Common myeloid progenitor, CD34-positive (primary cell): ENCODE results near the gene DBNDD1.

ENCODE experiments used
- CTCF ChIA-PET: fragments of 350-600 bp; sonication (Branson Sonifier 250); formaldehyde crosslinking; loops from one replicate; lab custom pipeline; 2021; ENCODE audit warnings: antibody characterized with exemption; lab: Charles Lee
- POLR2A ChIA-PET: fragments of 350-600 bp; sonication (Branson Sonifier 250); formaldehyde crosslinking; loops from one replicate; lab custom pipeline; 2021; ENCODE audit warnings: antibody characterized with exemption; lab: Charles Lee
- DNase-seq, 3 donors: peaks; one replicate each; pipeline versions ENCODE4 v3.0.0 to v3.0.0-alpha.2; 2013
- H3K27ac ChIP-seq, 2 experiments: 1 replicate in 1 of 2; 2 replicates in 1 of 2; pipeline ENCODE4 v1.7.0; 2013; ENCODE audit warnings: inconsistent platforms in 2 of 2, low read length in 2 of 2, mild to moderate bottlenecking in 2 of 2, low read depth in 1 of 2, moderate library complexity in 1 of 2; ENCODE audit not compliant: severe bottlenecking in 2 of 2, insufficient read depth in 1 of 2, poor library complexity in 1 of 2
- H3K27me3 ChIP-seq, 5 experiments: replicated peaks in 2 of 5; 1 replicate in 3 of 5; 2 replicates in 2 of 5; pipeline versions ENCODE4 v1.6.1 to v1.7.0; 2013; ENCODE audit warnings: low read length in 4 of 5, mild to moderate bottlenecking in 2 of 5, moderate library complexity in 2 of 5, inconsistent platforms in 1 of 5; ENCODE audit not compliant: insufficient read depth in 5 of 5, control insufficient read depth in 4 of 5
- H3K36me3 ChIP-seq, 4 experiments: 1 replicate in 2 of 4; 2 replicates in 2 of 4; pipeline versions ENCODE4 v1.6.1 to v1.7.0; 2013; ENCODE audit warnings: low read length in 3 of 4, control low read depth in 1 of 4, mild to moderate bottlenecking in 1 of 4; ENCODE audit not compliant: control insufficient read depth in 4 of 4, insufficient read depth in 4 of 4
- H3K4me1 ChIP-seq, 4 experiments: 1 replicate in 3 of 4; 2 replicates in 1 of 4; pipeline versions ENCODE4 v1.6.1 to v1.7.1; 2013; ENCODE audit warnings: low read length in 3 of 4, mild to moderate bottlenecking in 3 of 4, control low read depth in 1 of 4, inconsistent platforms in 1 of 4, moderate library complexity in 1 of 4; ENCODE audit not compliant: control insufficient read depth in 4 of 4, insufficient read depth in 4 of 4; ENCODE audit errors: control extremely low read depth in 1 of 4
- H3K4me3 ChIP-seq, 7 experiments: 1 replicate in 4 of 7; 2 replicates in 3 of 7; pipeline versions ENCODE4 v1.5.1 to v1.7.0; 2013; ENCODE audit warnings: mild to moderate bottlenecking in 7 of 7, low read length in 6 of 7, moderate library complexity in 6 of 7, inconsistent platforms in 2 of 7, low read depth in 2 of 7, control low read depth in 1 of 7; ENCODE audit not compliant: insufficient read depth in 4 of 7, control insufficient read depth in 1 of 7; ENCODE audit errors: extremely low read depth in 1 of 7
- H3K9me3 ChIP-seq, 5 experiments: 1 replicate in 4 of 5; 2 replicates in 1 of 5; pipeline versions ENCODE4 v1.6.1 to v1.7.1; 2013; ENCODE audit warnings: low read length in 4 of 5, mild to moderate bottlenecking in 2 of 5, inconsistent platforms in 1 of 5, low read depth in 1 of 5, moderate library complexity in 1 of 5; ENCODE audit not compliant: control insufficient read depth in 4 of 5, insufficient read depth in 2 of 5; ENCODE audit errors: control extremely low read depth in 1 of 5
- WGBS: methylation state at CpG from one replicate; pipeline ENCODE4 v1.1.5; 2013; ENCODE audit not compliant: insufficient coverage; 5-methylcytosine and 5-hydroxymethylcytosine counted together

DBNDD1 gene

GRCh38 chr16:90031186-90031930 lies 12.1 kb upstream of the DBNDD1 start:
- Histone ChIP-seq H3K36me3 (peaks cover 4 to 34% (median 9%) of the 10 kb centered on the region in 4 experiments), H3K9me3 (no peaks in the 10 kb centered on the region), H3K4me3 (no peak overlapping the region), H3K27ac (no peak overlapping the region), H3K4me1 (peaks cover 4 to 5% (median 5%) of the 10 kb centered on the region in 4 experiments), H3K27me3 (no peaks in the 10 kb centered on the region)
- DNase-seq = peak in 1 of 3 donors; percentile 41
- ChIA-PET CTCF (interaction anchor here (0.7 to 0.9 kb wide), 2 partner anchors 11 to 56 kb away, joined by 3 read pairs; no protein-coding TSS in a partner anchor), POLR2A (no interaction called here)
- 97% methylated on average over 19 of the region's 19 CpGs for WGBS

- WGBS = 93% methylated on average over 11 of the region's 12 CpGs
- Histone ChIP-seq H3K27ac (no peak overlapping the region), H3K36me3 (peaks cover 0 to 20% (median 3%) of the 10 kb centered on the region in 4 experiments), H3K4me3 (no peak overlapping the region), H3K27me3 (no peaks in the 10 kb centered on the region), H3K4me1 (peaks cover 7 to 14% (median 14%) of the 10 kb centered on the region in 4 experiments), H3K9me3 (no peaks in the 10 kb centered on the region)
- DNase-seq = no peak
- ChIA-PET POLR2A (interaction anchor here (0.6 kb wide), 1 partner anchor 170 kb away, joined by 3 read pairs; no protein-coding TSS in a partner anchor), CTCF (interaction anchor here (0.9 to 1.0 kb wide), 2 partner anchors 8 to 14 kb away, joined by 3 to 4 read pairs; no protein-coding TSS in a partner anchor)
These were observed 9.7 kb upstream of the DBNDD1 start for GRCh38 chr16:90028985-90029384.

- DNase-seq = no peak
- POLR2A ChIA-PET = no interaction called here
- no peak overlapping the region for H3K4me3 ChIP-seq
- H3K36me3 ChIP-seq = peaks cover 0 to 14% (median 3%) of the 10 kb centered on the region in 4 experiments
- CTCF ChIA-PET = no interaction called here
- no peaks in the 10 kb centered on the region for H3K9me3 ChIP-seq
- WGBS = 95% methylated on average over 16 of the region's 17 CpGs
- H3K4me1 ChIP-seq = peaks cover 7 to 22% (median 21%) of the 10 kb centered on the region in 4 experiments
- no peak overlapping the region for H3K27ac ChIP-seq
- no peaks in the 10 kb centered on the region for H3K27me3 ChIP-seq
These were observed 8.4 kb upstream of the DBNDD1 start for GRCh38 chr16:90027611-90028010.

GRCh38 chr16:90026135-90026534 lies 6.9 kb upstream of the DBNDD1 start:
- Histone ChIP-seq H3K27ac (no peak overlapping the region), H3K36me3 (peaks cover 0 to 7% (median 0%) of the 10 kb centered on the region in 4 experiments), H3K9me3 (no peaks in the 10 kb centered on the region), H3K4me1 (peaks cover 7 to 30% (median 27%) of the 10 kb centered on the region in 4 experiments), H3K27me3 (no peaks in the 10 kb centered on the region), H3K4me3 (peak overlapping the region in 5 of 7 experiments; percentile 14 to 58 (median 32))
- CTCF ChIA-PET = interaction anchor here (1.0 to 1.7 kb wide), 2 partner anchors 10 to 18 kb away, joined by 3 to 10 read pairs; no protein-coding TSS in a partner anchor
- WGBS = 0% methylated on average over 7 of the region's 8 CpGs
- DNase-seq = peak; percentile 43 to 64 (median 56)
- POLR2A ChIA-PET = interaction anchor here (0.6 kb wide), 2 partner anchors 23 kb away, joined by 3 read pairs; no protein-coding TSS in a partner anchor

- CTCF ChIA-PET = interaction anchor here (0.8 to 1.4 kb wide), 2 partner anchors 10 to 13 kb away, joined by 4 to 5 read pairs; no protein-coding TSS in a partner anchor
- Histone ChIP-seq H3K27ac (peak overlapping the region; percentile 46 to 66), H3K36me3 (no peaks in the 10 kb centered on the region), H3K9me3 (no peaks in the 10 kb centered on the region), H3K4me3 (peak overlapping the region; percentile 26 to 80 (median 69)), H3K4me1 (peaks cover 7 to 52% (median 43%) of the 10 kb centered on the region in 4 experiments), H3K27me3 (peaks cover 0 to 10% (median 6%) of the 10 kb centered on the region in 5 experiments)
- WGBS = 58% methylated on average over 7 of the region's 7 CpGs
- POLR2A ChIA-PET = no interaction called here
- no peak for DNase-seq
These were observed 3.8 kb upstream of the DBNDD1 start for GRCh38 chr16:90023078-90023447.

GRCh38 chr16:90022209-90023077 lies 3.2 kb upstream of the DBNDD1 start:
- peaks cover 7 to 52% (median 43%) of the 10 kb centered on the region in 4 experiments for H3K4me1 ChIP-seq
- WGBS = 8% methylated on average over 49 of the region's 57 CpGs
- H3K36me3 ChIP-seq = no peaks in the 10 kb centered on the region
- peak; percentile 72 to 75 (median 74) for DNase-seq
- peak overlapping the region; percentile 46 to 66 for H3K27ac ChIP-seq
- H3K4me3 ChIP-seq = peak overlapping the region; percentile 26 to 80 (median 69)
- ChIA-PET CTCF (interaction anchor here (0.8 to 1.4 kb wide), 2 partner anchors 10 to 14 kb away, joined by 4 to 5 read pairs; no protein-coding TSS in a partner anchor), POLR2A (interaction anchor here (0.6 kb wide), 2 partner anchors 11 to 48 kb away, joined by 4 to 6 read pairs; no protein-coding TSS in a partner anchor)
- H3K27me3 ChIP-seq = peaks cover 0 to 16% (median 9%) of the 10 kb centered on the region in 5 experiments
- no peaks in the 10 kb centered on the region for H3K9me3 ChIP-seq
